Astrocyte of the spinal cord (primary cell): ENCODE results near the gene TBC1D20.

Experiments used
- DNase-seq: peaks from one replicate; pipeline ENCODE4 v3.0.0; 2011; ENCODE audit warnings: low read depth, low spot score
- H3K4me3 ChIP-seq: 2 replicates; pipeline ENCODE4 v1.5.1; 2011; ENCODE audit warnings: low read depth, mild to moderate bottlenecking, low read length, moderate library complexity
- in situ Hi-C: cut with HindIII; loops from 2 replicates; pipeline ENCODE4 v1.10.0; 2017; ENCODE audit warnings: low sequenced_read_pairs
- TF ChIP-seq, protein P1 (sequence below): IDR thresholded peaks from 2 replicates; pipeline ENCODE4 v1.5.1; 2012; ENCODE audit warnings: low read depth, mild to moderate bottlenecking, low read length, inconsistent platforms

The TBC1D20 gene

DNA sequence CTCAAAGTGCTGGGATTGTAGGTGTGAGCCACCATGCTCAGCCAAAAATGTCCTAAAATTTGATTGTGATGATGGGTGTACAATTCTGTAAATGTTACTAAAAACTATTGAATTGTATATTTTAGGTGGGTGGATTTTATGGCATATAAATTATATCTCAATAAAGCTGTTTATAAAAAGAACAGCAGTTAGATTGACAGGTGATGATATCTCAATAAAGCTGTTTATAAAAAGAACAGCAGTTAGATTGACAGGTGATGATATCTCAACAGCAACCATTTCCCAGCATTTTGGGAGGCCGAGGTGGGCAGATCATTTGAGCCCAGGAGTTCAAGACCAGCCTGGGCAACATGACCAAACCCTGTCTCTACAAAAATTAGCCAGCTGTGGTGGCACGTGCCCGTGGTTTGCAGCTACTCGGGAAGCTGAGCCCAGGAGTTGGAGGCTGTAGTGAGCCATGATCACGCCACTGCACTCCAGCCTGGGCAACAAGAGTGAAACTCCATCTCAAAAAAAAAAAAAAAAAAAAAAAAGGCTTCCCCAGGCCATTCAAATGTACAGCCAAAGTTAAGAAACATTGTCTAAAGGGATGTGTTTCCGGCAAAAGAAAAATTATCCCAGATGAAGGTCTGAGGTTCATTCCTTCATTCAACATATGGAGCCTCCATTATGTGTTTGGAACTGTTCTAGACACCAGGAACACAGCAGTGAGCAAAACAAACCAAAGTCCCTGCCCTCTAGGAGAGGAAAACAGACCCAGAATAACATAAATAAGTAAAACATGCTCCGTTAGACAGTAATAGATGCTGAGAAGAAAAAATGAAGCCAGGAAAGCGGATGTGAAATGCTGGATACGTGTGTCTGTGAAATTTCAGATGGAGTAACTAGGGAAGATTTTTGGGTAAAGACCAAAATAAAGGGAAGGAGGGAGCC, 55.9 kb downstream of the TBC1D20 start:
- DNase-seq: no peak
- TF ChIP-seq, protein P1, sequence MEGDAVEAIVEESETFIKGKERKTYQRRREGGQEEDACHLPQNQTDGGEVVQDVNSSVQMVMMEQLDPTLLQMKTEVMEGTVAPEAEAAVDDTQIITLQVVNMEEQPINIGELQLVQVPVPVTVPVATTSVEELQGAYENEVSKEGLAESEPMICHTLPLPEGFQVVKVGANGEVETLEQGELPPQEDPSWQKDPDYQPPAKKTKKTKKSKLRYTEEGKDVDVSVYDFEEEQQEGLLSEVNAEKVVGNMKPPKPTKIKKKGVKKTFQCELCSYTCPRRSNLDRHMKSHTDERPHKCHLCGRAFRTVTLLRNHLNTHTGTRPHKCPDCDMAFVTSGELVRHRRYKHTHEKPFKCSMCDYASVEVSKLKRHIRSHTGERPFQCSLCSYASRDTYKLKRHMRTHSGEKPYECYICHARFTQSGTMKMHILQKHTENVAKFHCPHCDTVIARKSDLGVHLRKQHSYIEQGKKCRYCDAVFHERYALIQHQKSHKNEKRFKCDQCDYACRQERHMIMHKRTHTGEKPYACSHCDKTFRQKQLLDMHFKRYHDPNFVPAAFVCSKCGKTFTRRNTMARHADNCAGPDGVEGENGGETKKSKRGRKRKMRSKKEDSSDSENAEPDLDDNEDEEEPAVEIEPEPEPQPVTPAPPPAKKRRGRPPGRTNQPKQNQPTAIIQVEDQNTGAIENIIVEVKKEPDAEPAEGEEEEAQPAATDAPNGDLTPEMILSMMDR: no peak
- in situ Hi-C loops: no loop called here
- no peak overlapping the region for H3K4me3 ChIP-seq

DNA sequence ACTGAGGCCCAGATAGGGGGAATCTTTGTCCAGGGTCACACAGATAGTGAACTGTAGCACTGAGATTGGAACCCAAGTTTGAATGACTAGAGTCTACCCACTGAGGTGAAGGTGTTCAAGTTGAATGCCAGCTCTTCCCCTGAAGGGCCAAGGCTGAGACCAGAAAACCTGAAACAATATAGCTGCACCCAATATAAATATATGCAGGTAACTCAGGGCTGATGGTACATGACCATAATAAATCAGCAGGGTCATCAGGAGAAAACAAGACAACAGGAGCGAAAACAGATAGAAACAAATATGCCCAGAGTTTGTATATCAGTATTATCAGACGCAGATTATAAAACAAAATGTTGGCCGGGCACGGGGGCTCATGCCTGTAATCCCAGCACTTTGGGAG, 58.2 kb downstream of the TBC1D20 start:
- H3K4me3 ChIP-seq: no peak overlapping the region
- in situ Hi-C loops: no loop called here
- DNase-seq: no peak
- TF ChIP-seq, protein P1: no peak

DNA sequence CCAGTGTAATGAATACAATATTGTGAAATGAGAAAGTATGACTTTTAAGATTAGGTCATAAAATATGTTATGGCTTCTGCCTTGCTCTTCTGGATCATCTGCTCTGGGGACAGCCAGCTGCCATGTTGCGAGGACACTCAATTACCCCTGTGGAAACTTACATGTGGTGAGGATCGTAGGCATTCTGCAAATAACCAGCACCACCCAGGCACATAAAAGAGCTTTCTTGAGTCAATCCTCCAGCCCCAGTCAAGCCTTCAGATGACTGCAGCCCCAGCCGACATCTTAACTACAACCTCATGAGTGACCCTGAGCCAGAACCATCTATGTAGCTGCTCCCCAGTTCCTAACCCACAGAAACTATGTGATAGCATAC, 58.8 kb downstream of the TBC1D20 start:
- H3K4me3 ChIP-seq: no peak overlapping the region
- no peak for DNase-seq
- in situ Hi-C loops: no loop called here
- TF ChIP-seq, protein P1: no peak

- no peak for DNase-seq
- TF ChIP-seq, protein P1: no peak
- in situ Hi-C loops: no loop called here
- H3K4me3 ChIP-seq: no peak overlapping the region
Measured at GRCh38 chr20:402898-403581, 59.3 kb downstream of the TBC1D20 start.

GRCh38 chr20:402496-402885, 59.8 kb downstream of the TBC1D20 start:
- TF ChIP-seq, protein P1: no peak
- no peak overlapping the region for H3K4me3 ChIP-seq
- in situ Hi-C loops: no loop called here
- DNase-seq: no peak

DNA sequence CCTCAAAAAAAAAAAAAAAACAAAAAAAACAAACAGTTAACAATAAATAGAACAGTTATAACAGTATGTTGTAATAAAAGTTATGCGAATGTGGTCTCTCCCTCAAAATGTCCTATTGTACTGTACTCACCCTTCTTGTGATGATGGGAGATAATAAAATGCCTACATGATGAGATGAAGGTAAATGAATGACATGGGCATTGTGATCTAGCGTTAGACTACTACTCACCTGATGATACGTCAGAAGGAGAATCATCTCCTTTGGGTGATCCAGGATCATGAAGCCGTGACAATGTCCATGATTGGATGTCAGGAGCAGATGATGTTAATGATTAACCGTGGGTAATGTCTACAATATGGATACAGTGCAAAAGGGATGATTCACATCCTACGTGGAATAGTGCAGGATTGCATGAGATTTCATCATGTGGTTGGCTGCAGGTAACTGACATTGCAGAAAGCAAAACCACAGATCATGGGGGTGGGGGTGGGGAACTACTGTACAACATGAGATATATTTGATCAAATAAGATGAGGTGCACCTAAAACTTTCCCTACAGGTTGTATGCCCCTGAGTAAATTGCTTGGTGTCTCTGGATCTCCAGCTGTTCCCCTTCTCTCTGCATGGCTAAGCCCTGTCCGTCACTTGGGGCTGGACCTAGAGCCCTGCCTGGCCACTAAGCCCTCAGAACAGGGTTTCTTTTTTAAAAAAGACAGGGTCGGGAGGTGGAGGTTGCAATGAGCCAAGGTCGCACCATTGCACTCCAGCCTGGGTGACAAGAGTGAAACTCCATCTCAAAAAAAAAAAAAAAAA, 60.4 kb downstream of the TBC1D20 start:
- DNase-seq: peak; percentile 55
- TF ChIP-seq, protein P1: no peak
- in situ Hi-C loops: no loop called here

More for the DNA sequence above, 60.4 kb downstream of the TBC1D20 start:
- H3K4me3 ChIP-seq: no peak overlapping the region
